GM12874 (cell line): Measurements from ENCODE around the gene ITIH3.

ENCODE experiments used
- CTCF ChIP-seq: IDR thresholded peaks from 2 replicates; pipeline ENCODE4 v1.5.1; 2011; ENCODE audit warnings: low read depth, mild to moderate bottlenecking, control low read depth, low read length, moderate library complexity; ENCODE audit not compliant: insufficient read depth

ITIH3 gene

DNA sequence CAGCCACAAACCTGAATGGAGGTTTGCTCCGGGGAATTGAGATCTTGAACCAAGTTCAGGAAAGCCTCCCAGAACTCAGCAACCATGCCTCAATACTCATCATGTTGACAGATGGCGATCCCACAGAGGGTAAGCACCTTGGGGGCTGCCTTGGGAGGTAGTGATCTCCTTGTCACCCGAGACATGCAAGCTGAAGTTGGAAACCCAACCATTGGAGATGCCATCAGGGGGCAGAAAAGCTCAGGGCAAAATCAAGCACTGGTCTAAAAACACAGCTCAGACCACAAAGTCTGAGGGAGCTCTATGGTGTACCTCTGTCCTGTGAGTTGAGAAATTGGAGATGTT is 11.4 kb upstream of the ITIH3 start:
- no peak for TF ChIP-seq CTCF

DNA sequence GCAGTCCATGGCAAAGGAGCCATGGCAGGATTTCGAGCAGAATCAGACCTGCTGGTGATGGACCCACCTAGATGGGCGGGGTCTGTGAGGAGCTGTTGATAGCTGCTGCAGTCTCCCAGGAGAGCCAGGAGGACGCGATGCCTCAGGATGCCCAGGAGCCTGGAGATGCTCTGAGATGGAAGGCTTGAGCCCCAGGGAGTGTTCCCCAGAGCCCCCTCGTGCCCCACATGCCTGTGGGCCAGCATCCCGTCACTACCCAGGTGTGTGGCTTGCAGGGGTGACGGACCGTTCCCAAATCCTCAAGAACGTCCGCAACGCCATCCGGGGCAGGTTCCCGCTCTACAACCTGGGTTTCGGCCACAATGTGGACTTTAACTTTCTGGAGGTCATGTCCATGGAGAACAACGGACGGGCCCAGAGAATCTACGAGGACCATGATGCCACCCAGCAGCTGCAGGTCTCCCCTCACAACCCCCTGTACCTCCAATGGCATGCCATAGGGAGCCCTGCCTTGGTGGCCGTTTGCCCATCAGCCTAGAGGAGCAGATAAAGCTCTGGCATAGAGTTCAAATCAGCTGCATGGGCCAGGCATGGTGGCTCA is 10.5 kb upstream of the ITIH3 start:
- TF ChIP-seq CTCF: no peak

DNA sequence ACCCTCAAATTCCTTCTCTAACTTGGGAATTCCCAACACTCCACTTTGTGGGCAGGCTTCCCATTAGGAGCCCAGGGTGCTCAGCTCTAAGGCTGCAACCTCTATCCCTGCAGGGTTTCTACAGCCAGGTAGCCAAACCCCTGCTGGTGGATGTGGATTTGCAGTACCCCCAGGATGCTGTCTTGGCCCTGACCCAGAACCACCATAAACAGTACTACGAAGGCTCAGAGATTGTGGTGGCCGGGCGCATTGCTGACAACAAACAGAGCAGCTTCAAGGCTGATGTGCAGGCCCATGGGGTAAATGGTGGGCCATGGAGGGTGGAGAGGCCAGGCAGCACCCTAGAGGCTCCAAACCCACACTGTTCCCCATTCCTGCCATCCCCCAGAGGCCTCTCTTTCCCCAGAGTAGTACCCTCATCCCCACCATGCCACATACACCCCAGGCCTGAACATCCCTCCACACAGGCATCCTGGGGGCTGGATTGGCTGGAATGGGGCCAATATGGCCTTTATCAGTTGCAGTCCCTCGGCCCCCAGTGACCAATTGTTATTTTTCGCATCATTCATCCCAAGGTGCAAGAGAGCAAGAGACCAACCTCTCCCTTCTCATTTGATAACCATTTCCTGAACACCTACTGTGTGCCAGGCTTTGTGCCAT is 9.5 kb upstream of the ITIH3 start:
- no peak for TF ChIP-seq CTCF

GRCh38 chr3:52786330-52787215 is 8.0 kb upstream of the ITIH3 start:
- TF ChIP-seq CTCF: no peak

GRCh38 chr3:52787246-52787645 is 7.3 kb upstream of the ITIH3 start:
- no peak for TF ChIP-seq CTCF

- TF ChIP-seq CTCF: no peak
Measured at GRCh38 chr3:52787672-52788625, 6.6 kb upstream of the ITIH3 start.
